Measurements from ENCODE around the gene KLRC3.
"Not testable (repeated sequence)": the region's sequence is repeated elsewhere in the genome, so short reads cannot be mapped to it uniquely, and the experiment has no call there.

KLRC3 gene

GRCh38 chr12:10368206-10369171, 51.9 kb downstream of the KLRC3 start:
- no peak for DNase-seq

- not testable (repeated sequence) for DNase-seq
These were observed 52.7 kb downstream of the KLRC3 start for GRCh38 chr12:10367714-10368113.

GRCh38 chr12:10366875-10367274, 53.5 kb downstream of the KLRC3 start:
- DNase-seq: no peak

- peak; percentile 21 for DNase-seq
These were observed 54.5 kb downstream of the KLRC3 start for GRCh38 chr12:10365696-10366405.

GRCh38 chr12:10364815-10365622, 55.4 kb downstream of the KLRC3 start:
- DNase-seq: peak; percentile 85

GRCh38 chr12:10363914-10364814, 56.2 kb downstream of the KLRC3 start:
- DNase-seq: peak; percentile 17

GRCh38 chr12:10363658-10363913, 56.8 kb downstream of the KLRC3 start:
- DNase-seq: no peak

GRCh38 chr12:10362828-10363657, 57.4 kb downstream of the KLRC3 start:
- no peak for DNase-seq

- no peak for DNase-seq
These were observed 58.1 kb downstream of the KLRC3 start for GRCh38 chr12:10362325-10362724.
